HG02885 (cell line): ENCODE data around the gene MUC13.
"Not testable (repeated sequence)": the region's sequence is repeated elsewhere in the genome, so short reads cannot be mapped to it uniquely, and the experiment has no call there.

Source experiments
- ATAC-seq: cut with Tn5 transposase; IDR thresholded peaks from one replicate; pipeline ENCODE4 v1.9.1; 2021; ENCODE audit warnings: mild to moderate bottlenecking; ENCODE audit not compliant: unreplicated experiment, poor library complexity

Gene MUC13

GRCh38 chr3:124934577-124934976 lies at the start of gene MUC13:
Gene MUC13, minus strand, starts transcription at chr3:124934751. Its CDS starts 39 bp downstream, at chr3:124934712.
- no peak for ATAC-seq

- ATAC-seq, result no peak
These were observed 48.3 kb upstream of the MUC13 start for GRCh38 chr3:124982855-124983254.

GRCh38 chr3:124981472-124981871 lies 46.9 kb upstream of the MUC13 start:
- no peak for ATAC-seq

- no peak for ATAC-seq
These were observed 44.1 kb upstream of the MUC13 start for GRCh38 chr3:124978627-124979026.

GRCh38 chr3:124976383-124976782 lies 41.8 kb upstream of the MUC13 start:
- no peak for ATAC-seq

- ATAC-seq, result no peak
These were observed 40.1 kb upstream of the MUC13 start for GRCh38 chr3:124974691-124975090.

- no peak for ATAC-seq
These were observed 38.7 kb upstream of the MUC13 start for GRCh38 chr3:124973290-124973689.

- ATAC-seq, result no peak
These were observed 37.9 kb upstream of the MUC13 start for GRCh38 chr3:124972457-124972856.

- ATAC-seq, result no peak
These were observed 35.6 kb upstream of the MUC13 start for GRCh38 chr3:124969963-124970722.

- ATAC-seq, result no peak
These were observed 34.6 kb upstream of the MUC13 start for GRCh38 chr3:124969190-124969589.

- no peak for ATAC-seq
These were observed 33.4 kb upstream of the MUC13 start for GRCh38 chr3:124967964-124968363.

- no peak for ATAC-seq
These were observed 32.2 kb upstream of the MUC13 start for GRCh38 chr3:124966521-124967445.

GRCh38 chr3:124965413-124965812 lies 30.9 kb upstream of the MUC13 start:
- ATAC-seq, result no peak

GRCh38 chr3:124964387-124964786 lies 29.8 kb upstream of the MUC13 start:
- no peak for ATAC-seq

- ATAC-seq, result no peak
These were observed 29.2 kb upstream of the MUC13 start for GRCh38 chr3:124963755-124964154.

- no peak for ATAC-seq
These were observed 27.9 kb upstream of the MUC13 start for GRCh38 chr3:124962403-124962940.

GRCh38 chr3:124960698-124961097 lies 26.1 kb upstream of the MUC13 start:
- no peak for ATAC-seq

GRCh38 chr3:124960105-124960504 lies 25.6 kb upstream of the MUC13 start:
- no peak for ATAC-seq

- not testable (repeated sequence) for ATAC-seq
These were observed 23.4 kb upstream of the MUC13 start for GRCh38 chr3:124957951-124958350.

GRCh38 chr3:124952282-124952855 lies 17.8 kb upstream of the MUC13 start:
- ATAC-seq, result no peak
